DOHH2 (cell line): ENCODE measurements around the gene SCYL1.

Experiments
- H3F3A ChIP-seq: fragments of 200-600 bp; sonication (generic), shearing (Covaris generic); 2 replicates; pipeline ENCODE4 v1.6.0; 2016; ENCODE audit warnings: antibody characterized with exemption, mild to moderate bottlenecking; ENCODE audit not compliant: control insufficient read depth, insufficient read depth
- H3K27ac ChIP-seq: fragments of 200-600 bp; sonication (generic); 2 replicates; pipeline ENCODE4 v1.5.1; 2014; ENCODE audit warnings: low read depth, mild to moderate bottlenecking, low read length, moderate library complexity
- H3K27me3 ChIP-seq: fragments of 200-600 bp; sonication (generic); 2 replicates; pipeline ENCODE4 v1.6.1; 2014; ENCODE audit warnings: mild to moderate bottlenecking, low read length, mixed read lengths; ENCODE audit not compliant: control insufficient read depth
- H3K36me3 ChIP-seq: fragments of 200-600 bp; sonication (generic); 2 replicates; pipeline ENCODE4 v1.6.1; 2014; ENCODE audit warnings: mild to moderate bottlenecking, low read length, moderate library complexity, mixed read lengths; ENCODE audit not compliant: control insufficient read depth
- H3K4me1 ChIP-seq: fragments of 200-600 bp; sonication (generic); 2 replicates; pipeline ENCODE4 v1.6.1; 2014; ENCODE audit warnings: mild to moderate bottlenecking, low read length, mixed read lengths; ENCODE audit not compliant: control insufficient read depth
- H3K4me2 ChIP-seq: fragments of 200-600 bp; sonication (generic); 2 replicates; pipeline ENCODE4 v1.6.0; 2014; ENCODE audit warnings: mild to moderate bottlenecking, low read length, moderate library complexity
- H3K4me3 ChIP-seq: fragments of 200-600 bp; sonication (generic); 2 replicates; pipeline ENCODE4 v1.5.1; 2014; ENCODE audit warnings: mild to moderate bottlenecking, low read length, mixed read lengths
- H3K79me2 ChIP-seq: fragments of 200-600 bp; sonication (generic); 2 replicates; pipeline ENCODE4 v1.6.1; 2014; ENCODE audit warnings: mild to moderate bottlenecking, low read length, mixed read lengths; ENCODE audit not compliant: control insufficient read depth
- H3K9me2 ChIP-seq: fragments of 200-600 bp; sonication (generic); replicated peaks from 2 replicates; pipeline ENCODE4 v1.6.1; 2014; ENCODE audit warnings: mild to moderate bottlenecking, low read length, mixed read lengths; ENCODE audit not compliant: control insufficient read depth
- H3K9me3 ChIP-seq: fragments of 200-600 bp; sonication (generic); 2 replicates; pipeline ENCODE4 v1.6.1; 2014; ENCODE audit warnings: antibody characterized with exemption, low read length, mixed read lengths; ENCODE audit not compliant: control insufficient read depth, insufficient read depth
- H4K20me1 ChIP-seq: fragments of 200-600 bp; sonication (generic); 2 replicates; pipeline ENCODE4 v1.6.0; 2014; ENCODE audit warnings: low read depth, mild to moderate bottlenecking, antibody characterized with exemption, low read length, moderate library complexity; ENCODE audit not compliant: control insufficient read depth, insufficient read depth
- EZH2phosphoT487 ChIP-seq: fragments of 200-600 bp; sonication (generic); IDR thresholded peaks from 2 replicates; pipeline ENCODE4 v1.6.1; 2017; ENCODE audit warnings: borderline replicate concordance, mild to moderate bottlenecking, antibody characterized with exemption, low read length, moderate library complexity, mixed read lengths
- TF ChIP-seq, protein P1 (sequence below): fragments of 200-600 bp; sonication (generic); IDR thresholded peaks from one replicate; pipeline ENCODE4 v1.5.1; 2014; ENCODE audit warnings: antibody characterized with exemption, mild to moderate bottlenecking, low read depth, low read length; ENCODE audit not compliant: poor library complexity, severe bottlenecking

The SCYL1 gene

DNA sequence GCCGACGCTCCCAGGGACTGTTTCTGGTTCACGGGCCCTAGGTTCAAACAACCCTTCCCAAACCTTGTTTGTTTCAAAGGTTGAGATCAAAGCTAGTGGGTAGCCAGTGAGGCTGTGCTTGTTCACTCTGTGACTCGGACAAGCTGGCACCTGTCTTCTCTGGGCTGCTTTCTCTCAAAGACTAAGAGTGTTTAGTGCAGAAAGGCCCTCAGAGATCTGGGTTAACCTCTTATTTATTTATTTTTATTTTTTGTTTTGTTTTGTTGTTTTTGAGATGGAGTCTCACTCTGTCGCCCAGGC is 39.0 kb upstream of the SCYL1 start:
- no peaks in the 10 kb centered on the region for H3K27me3 ChIP-seq
- 0 out of 2 replicates have a peak, but pooled peaks cover 3% of the 10 kb centered on the region for H3F3A ChIP-seq
- peaks cover 46% of the 10 kb centered on the region for H3K4me1 ChIP-seq
- TF ChIP-seq EZH2phosphoT487 = no peak
- TF ChIP-seq, protein P1, sequence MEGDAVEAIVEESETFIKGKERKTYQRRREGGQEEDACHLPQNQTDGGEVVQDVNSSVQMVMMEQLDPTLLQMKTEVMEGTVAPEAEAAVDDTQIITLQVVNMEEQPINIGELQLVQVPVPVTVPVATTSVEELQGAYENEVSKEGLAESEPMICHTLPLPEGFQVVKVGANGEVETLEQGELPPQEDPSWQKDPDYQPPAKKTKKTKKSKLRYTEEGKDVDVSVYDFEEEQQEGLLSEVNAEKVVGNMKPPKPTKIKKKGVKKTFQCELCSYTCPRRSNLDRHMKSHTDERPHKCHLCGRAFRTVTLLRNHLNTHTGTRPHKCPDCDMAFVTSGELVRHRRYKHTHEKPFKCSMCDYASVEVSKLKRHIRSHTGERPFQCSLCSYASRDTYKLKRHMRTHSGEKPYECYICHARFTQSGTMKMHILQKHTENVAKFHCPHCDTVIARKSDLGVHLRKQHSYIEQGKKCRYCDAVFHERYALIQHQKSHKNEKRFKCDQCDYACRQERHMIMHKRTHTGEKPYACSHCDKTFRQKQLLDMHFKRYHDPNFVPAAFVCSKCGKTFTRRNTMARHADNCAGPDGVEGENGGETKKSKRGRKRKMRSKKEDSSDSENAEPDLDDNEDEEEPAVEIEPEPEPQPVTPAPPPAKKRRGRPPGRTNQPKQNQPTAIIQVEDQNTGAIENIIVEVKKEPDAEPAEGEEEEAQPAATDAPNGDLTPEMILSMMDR = no peak
- H3K9me2 ChIP-seq = no peaks in the 10 kb centered on the region
- H3K9me3 ChIP-seq = no peaks in the 10 kb centered on the region
- H3K4me2 ChIP-seq = no peak overlapping the region
- H3K79me2 ChIP-seq = no peaks in the 10 kb centered on the region
- H3K27ac ChIP-seq = no peak overlapping the region
- H3K36me3 ChIP-seq = no peaks in the 10 kb centered on the region
- no peaks in the 10 kb centered on the region for H4K20me1 ChIP-seq
- no peak overlapping the region for H3K4me3 ChIP-seq

GRCh38 chr11:65486570-65487466 is 38.1 kb upstream of the SCYL1 start:
- H4K20me1 ChIP-seq = no peaks in the 10 kb centered on the region
- no peaks in the 10 kb centered on the region for H3K9me2 ChIP-seq
- H3K79me2 ChIP-seq = no peaks in the 10 kb centered on the region
- no peak for TF ChIP-seq EZH2phosphoT487
- H3K4me2 ChIP-seq = peak overlapping the region; percentile 88
- H3K36me3 ChIP-seq = no peaks in the 10 kb centered on the region
- peaks cover 56% of the 10 kb centered on the region for H3K4me1 ChIP-seq
- H3K27me3 ChIP-seq = no peaks in the 10 kb centered on the region
- no peaks in the 10 kb centered on the region for H3K9me3 ChIP-seq
- peak overlapping the region; percentile 77 for H3K27ac ChIP-seq
- H3K4me3 ChIP-seq = peak overlapping the region; percentile 65
- 0 out of 2 replicates have a peak, but pooled peaks cover 3% of the 10 kb centered on the region for H3F3A ChIP-seq

- Histone ChIP-seq H3K27me3 (no peaks in the 10 kb centered on the region), H3K79me2 (no peaks in the 10 kb centered on the region), H3K4me1 (peaks cover 64% of the 10 kb centered on the region), H3K27ac (peak overlapping the region; percentile 77), H3K9me2 (no peaks in the 10 kb centered on the region), H3K36me3 (no peaks in the 10 kb centered on the region), H3K9me3 (no peaks in the 10 kb centered on the region), H3K4me2 (peak overlapping the region; percentile 88), H4K20me1 (no peaks in the 10 kb centered on the region), H3F3A (peaks cover 7% of the 10 kb centered on the region), H3K4me3 (peak overlapping the region; percentile 65)
- no peak for TF ChIP-seq EZH2phosphoT487
- TF ChIP-seq, protein P1 = peak; percentile 54
These were observed 37.2 kb upstream of the SCYL1 start for GRCh38 chr11:65487467-65488272.
